ENCODE data around the gene SCYGR6.

The SCYGR6 gene

GRCh38 chr2:227716501-227716900, 8.1 kb downstream of the SCYGR6 start:
- Histone ChIP-seq H3K4me1 (ENCODE audit: control insufficient read depth in 5 of 5, insufficient read depth in 5 of 5, low read length in 5 of 5) (peaks cover 0 to 32% (median 12%) of the 10 kb centered on the region in 5 donors), H3K9ac (ENCODE audit: low read length in 5 of 5) (peak overlapping the region; percentile 58 to 97 (median 70)), H3K27me3 (ENCODE audit: control insufficient read depth in 5 of 5, insufficient read depth in 4 of 5, low read length in 5 of 5) (no peaks in the 10 kb centered on the region), H3K36me3 (ENCODE audit: control insufficient read depth in 5 of 5, insufficient read depth in 5 of 5, low read length in 5 of 5) (no peaks in the 10 kb centered on the region), H3K27ac (ENCODE audit: low read depth, low read length) (peak overlapping the region; percentile 94), H3K4me3 (ENCODE audit: low read depth in 1 of 5, low read length in 5 of 5) (peak overlapping the region; percentile 54 to 69 (median 59)), H3K9me3 (ENCODE audit: control insufficient read depth in 5 of 5, low read length in 5 of 5) (no peaks in the 10 kb centered on the region)

GRCh38 chr2:227713291-227713690, 11.3 kb downstream of the SCYGR6 start:
- Histone ChIP-seq H3K36me3 (ENCODE audit: control insufficient read depth in 5 of 5, insufficient read depth in 5 of 5, low read length in 5 of 5) (no peaks in the 10 kb centered on the region), H3K27ac (ENCODE audit: low read depth, low read length) (peak overlapping the region; percentile 94), H3K4me1 (ENCODE audit: control insufficient read depth in 5 of 5, insufficient read depth in 5 of 5, low read length in 5 of 5) (peaks cover 0 to 53% (median 23%) of the 10 kb centered on the region in 5 donors), H3K4me3 (ENCODE audit: low read depth in 1 of 5, low read length in 5 of 5) (no peak overlapping the region), H3K27me3 (ENCODE audit: control insufficient read depth in 5 of 5, insufficient read depth in 4 of 5, low read length in 5 of 5) (no peaks in the 10 kb centered on the region), H3K9ac (ENCODE audit: low read length in 5 of 5) (peak overlapping the region in 2 of 5 donors; percentile 78 to 97), H3K9me3 (ENCODE audit: control insufficient read depth in 5 of 5, low read length in 5 of 5) (no peaks in the 10 kb centered on the region)

GRCh38 chr2:227710986-227711385, 13.6 kb downstream of the SCYGR6 start:
- H3K36me3 ChIP-seq (ENCODE audit: control insufficient read depth in 5 of 5, insufficient read depth in 5 of 5, low read length in 5 of 5) = peaks cover 2 to 12% (median 9%) of the 10 kb centered on the region in 5 donors
- peak overlapping the region; percentile 94 for H3K27ac ChIP-seq (ENCODE audit: low read depth, low read length)
- H3K4me3 ChIP-seq (ENCODE audit: low read depth in 1 of 5, low read length in 5 of 5) = no peak overlapping the region
- peaks cover 0 to 52% (median 18%) of the 10 kb centered on the region in 5 donors for H3K4me1 ChIP-seq (ENCODE audit: control insufficient read depth in 5 of 5, insufficient read depth in 5 of 5, low read length in 5 of 5)
- no peaks in the 10 kb centered on the region for H3K27me3 ChIP-seq (ENCODE audit: control insufficient read depth in 5 of 5, insufficient read depth in 4 of 5, low read length in 5 of 5)
- no peaks in the 10 kb centered on the region for H3K9me3 ChIP-seq (ENCODE audit: control insufficient read depth in 5 of 5, low read length in 5 of 5)
- no peak overlapping the region for H3K9ac ChIP-seq (ENCODE audit: low read length in 5 of 5)

GRCh38 chr2:227707390-227707789, 17.2 kb downstream of the SCYGR6 start:
- H3K27ac ChIP-seq (ENCODE audit: low read depth, low read length) = peak overlapping the region; percentile 94

GRCh38 chr2:227706859-227707258, 17.7 kb downstream of the SCYGR6 start:
- no peak overlapping the region for H3K27ac ChIP-seq (ENCODE audit: low read depth, low read length)
- H3K36me3 ChIP-seq (ENCODE audit: control insufficient read depth in 5 of 5, insufficient read depth in 5 of 5, low read length in 5 of 5) = peaks cover 3 to 22% (median 16%) of the 10 kb centered on the region in 5 donors
- H3K4me1 ChIP-seq (ENCODE audit: control insufficient read depth in 5 of 5, insufficient read depth in 5 of 5, low read length in 5 of 5) = peaks cover 7 to 49% (median 34%) of the 10 kb centered on the region in 5 donors
- H3K4me3 ChIP-seq (ENCODE audit: low read depth in 1 of 5, low read length in 5 of 5) = no peak overlapping the region
- H3K9ac ChIP-seq (ENCODE audit: low read length in 5 of 5) = peak overlapping the region in 1 of 5 donors; percentile 14
- H3K27me3 ChIP-seq (ENCODE audit: control insufficient read depth in 5 of 5, insufficient read depth in 4 of 5, low read length in 5 of 5) = no peaks in the 10 kb centered on the region
- H3K9me3 ChIP-seq (ENCODE audit: control insufficient read depth in 5 of 5, low read length in 5 of 5) = no peaks in the 10 kb centered on the region

More at GRCh38 chr2:227707390-227707789, 17.2 kb downstream of the SCYGR6 start:
- H3K9me3 ChIP-seq (ENCODE audit: control insufficient read depth in 5 of 5, low read length in 5 of 5) = no peaks in the 10 kb centered on the region
- no peak overlapping the region for H3K4me3 ChIP-seq (ENCODE audit: low read depth in 1 of 5, low read length in 5 of 5)
- peaks cover 7 to 51% (median 33%) of the 10 kb centered on the region in 5 donors for H3K4me1 ChIP-seq (ENCODE audit: control insufficient read depth in 5 of 5, insufficient read depth in 5 of 5, low read length in 5 of 5)
- H3K9ac ChIP-seq (ENCODE audit: low read length in 5 of 5) = no peak overlapping the region
- no peaks in the 10 kb centered on the region for H3K27me3 ChIP-seq (ENCODE audit: control insufficient read depth in 5 of 5, insufficient read depth in 4 of 5, low read length in 5 of 5)
- H3K36me3 ChIP-seq (ENCODE audit: control insufficient read depth in 5 of 5, insufficient read depth in 5 of 5, low read length in 5 of 5) = peaks cover 3 to 18% (median 16%) of the 10 kb centered on the region in 5 donors

- Histone ChIP-seq H3K27ac (ENCODE audit: low read depth, low read length) (peak overlapping the region; percentile 97), H3K36me3 (ENCODE audit: control insufficient read depth in 5 of 5, insufficient read depth in 5 of 5, low read length in 5 of 5) (peaks cover 11 to 42% (median 37%) of the 10 kb centered on the region in 5 donors), H3K9ac (ENCODE audit: low read length in 5 of 5) (peak overlapping the region; percentile 17 to 87 (median 64)), H3K4me3 (ENCODE audit: low read depth in 1 of 5, low read length in 5 of 5) (no peak overlapping the region), H3K27me3 (ENCODE audit: control insufficient read depth in 5 of 5, insufficient read depth in 4 of 5, low read length in 5 of 5) (no peaks in the 10 kb centered on the region), H3K4me1 (ENCODE audit: control insufficient read depth in 5 of 5, insufficient read depth in 5 of 5, low read length in 5 of 5) (peaks cover 7 to 28% (median 26%) of the 10 kb centered on the region in 5 donors), H3K9me3 (ENCODE audit: control insufficient read depth in 5 of 5, low read length in 5 of 5) (no peaks in the 10 kb centered on the region)
These were observed 20.6 kb downstream of the SCYGR6 start for GRCh38 chr2:227703961-227704360.

GRCh38 chr2:227703280-227703732, 21.3 kb downstream of the SCYGR6 start:
- Histone ChIP-seq H3K4me3 (ENCODE audit: low read depth in 1 of 5, low read length in 5 of 5) (peak overlapping the region in 1 of 5 donors; percentile 13), H3K9me3 (ENCODE audit: control insufficient read depth in 5 of 5, low read length in 5 of 5) (no peaks in the 10 kb centered on the region), H3K36me3 (ENCODE audit: control insufficient read depth in 5 of 5, insufficient read depth in 5 of 5, low read length in 5 of 5) (peaks cover 15 to 49% (median 40%) of the 10 kb centered on the region in 5 donors), H3K27ac (ENCODE audit: low read depth, low read length) (peak overlapping the region; percentile 97), H3K9ac (ENCODE audit: low read length in 5 of 5) (peak overlapping the region; percentile 17 to 87 (median 64)), H3K4me1 (ENCODE audit: control insufficient read depth in 5 of 5, insufficient read depth in 5 of 5, low read length in 5 of 5) (peaks cover 7 to 26% (median 23%) of the 10 kb centered on the region in 5 donors), H3K27me3 (ENCODE audit: control insufficient read depth in 5 of 5, insufficient read depth in 4 of 5, low read length in 5 of 5) (no peaks in the 10 kb centered on the region)

GRCh38 chr2:227701556-227701955, 23.0 kb downstream of the SCYGR6 start:
- Histone ChIP-seq H3K9me3 (ENCODE audit: control insufficient read depth in 5 of 5, low read length in 5 of 5) (no peaks in the 10 kb centered on the region), H3K4me3 (ENCODE audit: low read depth in 1 of 5, low read length in 5 of 5) (no peak overlapping the region), H3K27me3 (ENCODE audit: control insufficient read depth in 5 of 5, insufficient read depth in 4 of 5, low read length in 5 of 5) (no peaks in the 10 kb centered on the region), H3K9ac (ENCODE audit: low read length in 5 of 5) (no peak overlapping the region), H3K27ac (ENCODE audit: low read depth, low read length) (peak overlapping the region; percentile 97), H3K36me3 (ENCODE audit: control insufficient read depth in 5 of 5, insufficient read depth in 5 of 5, low read length in 5 of 5) (peaks cover 15 to 43% (median 33%) of the 10 kb centered on the region in 5 donors), H3K4me1 (ENCODE audit: control insufficient read depth in 5 of 5, insufficient read depth in 5 of 5, low read length in 5 of 5) (peaks cover 7 to 33% (median 23%) of the 10 kb centered on the region in 5 donors)

- H3K9me3 ChIP-seq (ENCODE audit: control insufficient read depth in 5 of 5, low read length in 5 of 5) = no peaks in the 10 kb centered on the region
- no peak overlapping the region for H3K4me3 ChIP-seq (ENCODE audit: low read depth in 1 of 5, low read length in 5 of 5)
- H3K36me3 ChIP-seq (ENCODE audit: control insufficient read depth in 5 of 5, insufficient read depth in 5 of 5, low read length in 5 of 5) = peaks cover 12 to 47% (median 26%) of the 10 kb centered on the region in 5 donors
- no peaks in the 10 kb centered on the region for H3K27me3 ChIP-seq (ENCODE audit: control insufficient read depth in 5 of 5, insufficient read depth in 4 of 5, low read length in 5 of 5)
- H3K4me1 ChIP-seq (ENCODE audit: control insufficient read depth in 5 of 5, insufficient read depth in 5 of 5, low read length in 5 of 5) = peaks cover 0 to 25% (median 11%) of the 10 kb centered on the region in 5 donors
- peak overlapping the region; percentile 87 for H3K27ac ChIP-seq (ENCODE audit: low read depth, low read length)
- H3K9ac ChIP-seq (ENCODE audit: low read length in 5 of 5) = peak overlapping the region in 2 of 5 donors; percentile 47 to 64
These were observed 27.4 kb downstream of the SCYGR6 start for GRCh38 chr2:227696990-227697679.

GRCh38 chr2:227687189-227687588, 37.4 kb downstream of the SCYGR6 start:
- peaks cover 0 to 16% (median 2%) of the 10 kb centered on the region in 5 donors for H3K4me1 ChIP-seq (ENCODE audit: control insufficient read depth in 5 of 5, insufficient read depth in 5 of 5, low read length in 5 of 5)
- no peaks in the 10 kb centered on the region for H3K27me3 ChIP-seq (ENCODE audit: control insufficient read depth in 5 of 5, insufficient read depth in 4 of 5, low read length in 5 of 5)
- H3K9ac ChIP-seq (ENCODE audit: low read length in 5 of 5) = no peak overlapping the region

More at GRCh38 chr2:227687189-227687588, 37.4 kb downstream of the SCYGR6 start:
- Histone ChIP-seq H3K9me3 (ENCODE audit: control insufficient read depth in 5 of 5, low read length in 5 of 5) (no peaks in the 10 kb centered on the region), H3K27ac (ENCODE audit: low read depth, low read length) (no peak overlapping the region), H3K36me3 (ENCODE audit: control insufficient read depth in 5 of 5, insufficient read depth in 5 of 5, low read length in 5 of 5) (peaks cover 0 to 27% (median 22%) of the 10 kb centered on the region in 5 donors), H3K4me3 (ENCODE audit: low read depth in 1 of 5, low read length in 5 of 5) (no peak overlapping the region)

Data from subcutaneous abdominal adipose tissue (tissue), 5 donors.